Suppressor macrophage treated with lipopolysaccharide for 4 hours (primary cell): ENCODE measurements around the gene DMXL2.
"Not testable (repeated sequence)": the region's sequence is repeated elsewhere in the genome, so short reads cannot be mapped to it uniquely, and the experiment has no call there.

Experiments used
- DNase-seq: peaks from one replicate; pipeline ENCODE4 v3.0.0-alpha.2; 2020

Gene DMXL2

DNA sequence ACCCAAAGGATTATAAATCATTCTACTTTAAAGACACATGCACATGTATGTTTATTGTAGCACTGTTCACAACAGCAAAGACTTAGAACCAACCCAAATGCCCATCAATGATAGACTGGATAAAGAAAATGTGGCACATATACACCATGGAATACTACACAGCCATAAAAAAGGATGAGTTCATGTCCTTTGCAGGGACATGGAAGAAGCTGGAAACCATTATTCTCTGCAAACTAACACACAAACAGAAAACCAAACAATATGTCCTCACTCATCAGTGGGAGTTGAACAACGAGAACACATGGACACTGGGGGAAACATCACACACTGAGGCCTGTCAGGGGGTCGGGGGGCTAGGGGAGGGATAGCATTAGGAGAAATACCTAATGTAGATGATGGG lies 49.2 kb downstream of the DMXL2 start:
- not testable (repeated sequence) for DNase-seq

DNA sequence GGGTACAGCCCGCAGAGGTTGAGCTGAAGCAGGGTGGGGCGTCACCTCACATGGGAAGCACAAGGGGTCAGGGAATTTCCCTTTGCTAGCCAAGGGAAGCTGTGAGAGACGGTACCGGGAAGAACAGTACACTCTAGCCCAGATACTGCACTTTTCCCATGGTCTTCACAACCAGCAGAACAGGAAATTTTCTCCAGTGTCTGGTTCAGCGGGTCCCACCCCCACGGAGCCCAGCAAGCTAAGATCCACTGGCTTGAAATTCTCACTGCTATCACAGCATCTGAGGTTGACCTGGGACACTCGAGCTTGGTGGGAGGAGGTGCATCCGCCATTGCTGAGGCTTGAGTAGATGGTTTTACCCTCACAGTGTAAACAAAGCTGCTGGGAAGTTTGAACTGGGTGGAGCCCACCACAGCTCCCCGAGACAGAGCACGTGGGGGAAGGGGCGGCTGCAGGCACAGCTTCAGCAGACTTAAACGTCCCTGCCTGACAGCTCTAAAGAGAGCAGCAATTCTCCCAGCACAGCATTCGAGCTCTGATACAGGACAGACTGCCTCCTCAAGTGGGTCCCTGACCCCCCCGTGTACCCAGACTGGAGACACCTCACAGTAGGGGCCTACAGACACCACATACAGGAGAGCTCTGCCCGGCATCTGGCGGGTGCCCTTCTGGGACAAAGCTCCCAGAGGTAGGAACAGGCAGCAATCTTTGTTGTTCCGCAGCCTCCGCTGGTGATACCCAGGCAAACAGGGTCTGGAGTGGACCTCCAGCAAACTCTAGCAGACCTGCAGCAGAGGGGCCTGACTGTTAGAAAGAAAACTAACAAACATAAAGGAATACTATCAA lies 53.4 kb downstream of the DMXL2 start:
- peak; percentile 48 for DNase-seq

DNA sequence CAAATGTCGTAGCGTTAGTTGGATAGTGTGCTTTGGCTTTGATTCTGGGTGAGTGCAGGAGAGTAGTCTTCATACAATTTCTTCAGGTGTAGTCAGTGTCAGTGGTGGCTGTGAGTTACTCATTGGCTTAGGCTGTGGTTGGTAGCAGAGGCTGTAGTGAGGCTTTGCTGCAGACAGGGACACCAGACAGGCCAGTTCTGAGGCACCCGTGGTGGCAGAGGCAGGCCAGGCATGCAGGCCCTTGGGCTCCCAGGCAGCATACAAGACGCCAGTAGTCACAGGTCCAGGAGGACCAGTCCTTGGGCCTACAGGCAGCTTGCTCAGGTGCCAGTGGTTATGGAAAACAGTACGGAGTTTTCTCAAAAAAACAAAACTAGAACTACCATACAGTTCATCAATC lies 61.3 kb downstream of the DMXL2 start:
- DNase-seq = no peak

- DNase-seq = no peak
Measured at GRCh38 chr15:51558876-51559275, 63.7 kb downstream of the DMXL2 start.

DNA sequence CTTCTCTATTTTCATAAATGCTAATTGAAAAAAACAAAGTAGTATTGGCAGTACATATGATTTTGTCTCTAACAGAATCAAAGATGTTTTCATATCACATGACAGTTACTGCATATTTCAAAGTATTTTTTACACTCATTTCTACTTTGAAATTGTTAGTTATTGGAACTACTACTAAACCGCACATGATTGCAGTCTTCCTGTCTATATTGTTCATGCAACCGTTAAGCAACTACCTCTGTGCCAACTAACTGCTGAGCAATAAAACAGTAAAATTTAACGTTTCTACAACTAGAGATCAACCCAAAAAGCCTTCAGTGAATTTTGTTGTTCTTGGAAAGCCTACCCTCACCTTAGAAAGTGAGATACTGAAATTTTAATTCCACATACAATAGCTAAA lies 64.2 kb downstream of the DMXL2 start:
- DNase-seq = peak; percentile 70

DNA sequence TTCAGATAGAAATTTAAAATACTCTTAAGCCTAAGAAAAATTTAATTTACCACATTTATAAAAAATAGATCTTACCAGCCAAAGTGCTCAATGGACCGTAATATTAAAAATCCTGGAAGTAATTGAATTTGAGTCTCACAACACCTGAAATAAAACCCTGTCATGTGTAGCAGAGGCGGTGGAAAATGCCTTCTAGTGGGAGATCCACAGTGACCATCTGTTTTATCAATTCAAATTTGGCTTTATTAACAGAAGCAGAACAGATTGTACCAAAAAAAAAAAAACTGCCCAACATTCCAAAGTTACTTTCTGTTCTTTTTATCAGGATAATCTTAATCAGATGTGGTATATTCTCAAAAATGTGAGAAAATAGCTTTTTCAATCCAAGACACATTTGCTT lies 71.7 kb downstream of the DMXL2 start:
- DNase-seq = no peak

GRCh38 chr15:51547656-51548055 lies 74.9 kb downstream of the DMXL2 start:
- DNase-seq = no peak

- DNase-seq = peak; percentile 47
Measured at GRCh38 chr15:51536965-51537574, 85.5 kb downstream of the DMXL2 start.

- DNase-seq = no peak
Measured at GRCh38 chr15:51533672-51534398, 88.7 kb downstream of the DMXL2 start.

GRCh38 chr15:51526955-51527354 lies 95.6 kb downstream of the DMXL2 start:
- no peak for DNase-seq

DNA sequence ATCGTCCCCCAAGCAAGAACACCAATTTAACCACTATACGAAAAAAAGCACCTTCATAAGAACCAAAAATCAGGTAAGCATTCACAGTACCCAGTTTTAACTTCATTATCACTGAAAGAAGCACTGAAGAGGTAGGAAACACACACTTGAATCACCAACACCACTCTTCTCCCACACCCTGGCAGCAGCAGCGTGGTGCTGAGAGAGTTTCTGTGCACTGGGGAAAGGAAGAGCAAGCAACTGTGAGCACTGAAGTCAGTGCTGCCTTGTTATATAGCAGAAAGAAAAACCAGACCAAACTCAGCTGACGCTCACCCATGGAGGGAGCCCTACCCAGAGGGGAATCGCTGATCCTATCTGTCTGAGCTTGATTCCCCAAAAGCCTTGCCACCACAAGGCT lies 98.2 kb downstream of the DMXL2 start:
- no peak for DNase-seq

DNA sequence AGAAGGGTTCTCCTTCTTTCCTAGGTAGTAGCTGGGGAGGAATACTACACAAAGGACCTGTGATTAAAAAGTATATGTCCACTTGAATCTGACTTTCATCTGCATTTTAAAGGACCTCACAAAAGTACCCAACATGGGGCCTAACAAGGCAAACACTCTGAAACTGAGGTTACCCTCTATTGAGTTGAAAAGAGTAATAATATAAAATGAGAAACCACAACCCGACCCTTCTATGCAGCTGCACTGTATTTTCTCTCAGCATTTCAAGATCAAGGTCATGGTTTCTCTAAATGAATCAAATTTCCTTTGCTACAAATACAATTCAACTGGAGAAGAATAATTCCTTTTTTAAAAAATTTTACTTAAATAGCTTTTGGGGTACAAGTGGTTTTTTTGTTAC lies 106.3 kb downstream of the DMXL2 start:
- no peak for DNase-seq

DNA sequence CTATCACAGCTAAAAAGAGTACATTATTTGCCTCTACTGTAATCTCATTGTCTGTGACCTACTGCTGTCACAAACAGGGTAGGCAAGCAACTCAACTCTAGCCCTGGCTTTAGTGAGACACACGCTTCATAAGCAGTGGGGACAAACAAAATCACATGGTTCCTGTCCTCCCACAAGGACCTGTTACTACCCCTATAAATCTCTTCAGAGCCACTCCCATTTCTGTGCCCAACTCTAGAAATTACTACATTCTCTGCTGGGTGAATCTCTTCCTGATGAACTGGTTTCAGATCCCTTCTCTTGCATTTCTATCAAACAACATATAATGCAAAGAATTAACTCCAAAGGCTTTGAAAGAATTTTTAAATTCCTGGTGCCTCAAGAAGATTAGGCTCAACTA lies 117.3 kb downstream of the DMXL2 start:
- peak; percentile 21 for DNase-seq

- no peak for DNase-seq
Measured at GRCh38 chr15:51503003-51503402, 119.6 kb downstream of the DMXL2 start.

GRCh38 chr15:51499379-51499976 lies 123.1 kb downstream of the DMXL2 start:
- peak; percentile 19 for DNase-seq

DNA sequence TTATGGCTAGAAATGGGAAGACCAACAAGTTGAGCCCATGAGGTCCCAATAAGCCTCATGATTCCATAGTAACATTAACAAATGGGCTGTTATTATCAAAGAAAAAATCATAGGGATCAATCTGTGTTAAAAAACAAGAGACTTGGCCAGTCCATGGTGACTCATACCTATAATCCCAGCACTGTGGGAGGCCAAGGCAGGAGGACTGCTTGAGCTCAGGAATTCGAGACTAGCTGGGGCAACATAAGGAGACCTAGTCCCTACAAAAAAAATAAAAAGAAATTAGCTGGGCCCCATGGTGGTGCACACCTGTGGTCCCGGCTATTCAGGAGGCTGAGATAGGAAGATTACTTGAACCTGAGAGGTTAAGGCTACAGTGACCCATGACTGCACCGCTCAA lies 124.8 kb downstream of the DMXL2 start:
- no peak for DNase-seq

DNA sequence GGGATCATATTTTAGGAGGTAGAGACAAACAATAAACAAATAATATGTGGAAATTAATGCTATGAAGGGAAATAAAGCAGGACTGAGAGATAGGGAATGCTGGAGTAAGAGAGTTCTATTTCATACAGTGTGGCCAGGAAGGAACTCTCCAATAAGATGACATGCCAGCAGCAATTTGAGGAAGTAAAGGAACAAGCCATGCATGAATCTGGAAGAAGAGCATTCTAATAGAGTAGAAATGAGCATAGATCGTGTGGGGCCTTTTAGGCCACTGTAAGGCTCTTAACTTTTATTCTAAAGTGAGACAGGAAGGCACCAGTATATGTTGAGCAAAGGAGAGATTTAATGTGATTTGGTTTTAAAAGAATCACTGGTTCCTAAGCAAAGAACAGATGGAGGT lies 126.3 kb downstream of the DMXL2 start:
- no peak for DNase-seq

- no peak for DNase-seq
Measured at GRCh38 chr15:51494411-51495314, 127.9 kb downstream of the DMXL2 start.

DNA sequence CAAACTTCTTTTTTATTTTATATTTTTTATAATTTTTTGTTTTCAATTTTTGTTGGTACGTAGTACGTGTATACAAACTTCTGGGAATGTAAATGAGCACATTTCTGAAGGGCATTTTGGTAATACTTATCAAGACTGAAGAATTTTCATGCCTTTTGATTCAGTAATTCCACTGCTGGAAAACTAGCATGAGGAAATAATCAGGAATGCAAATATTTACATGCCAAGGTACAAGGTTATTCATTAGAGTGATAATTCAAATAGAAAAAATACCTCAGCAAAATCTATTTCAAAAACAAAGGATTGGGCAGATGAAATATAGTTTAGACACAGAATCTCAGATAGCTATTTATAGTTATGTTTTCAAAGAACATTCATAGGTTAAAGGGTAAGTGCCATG lies 128.7 kb downstream of the DMXL2 start:
- no peak for DNase-seq

DNA sequence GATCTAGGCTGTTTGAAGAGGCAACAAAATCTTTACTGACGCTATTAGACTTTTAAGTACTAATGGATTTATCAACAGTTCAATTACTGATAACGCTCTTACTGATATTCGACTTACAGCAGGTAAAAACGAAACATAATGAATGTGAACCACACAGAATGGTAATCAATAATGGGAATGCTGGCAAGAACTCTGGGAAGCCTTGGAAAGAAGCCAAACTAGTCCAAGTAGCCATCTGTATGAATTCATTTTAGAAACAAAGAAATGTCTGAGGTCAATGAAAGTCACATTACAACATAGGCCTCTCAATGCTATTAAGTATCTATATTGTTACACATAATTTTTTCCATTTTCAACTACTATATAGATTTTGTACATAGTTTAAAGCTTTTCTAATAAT lies 130.0 kb downstream of the DMXL2 start:
- no peak for DNase-seq

DNA sequence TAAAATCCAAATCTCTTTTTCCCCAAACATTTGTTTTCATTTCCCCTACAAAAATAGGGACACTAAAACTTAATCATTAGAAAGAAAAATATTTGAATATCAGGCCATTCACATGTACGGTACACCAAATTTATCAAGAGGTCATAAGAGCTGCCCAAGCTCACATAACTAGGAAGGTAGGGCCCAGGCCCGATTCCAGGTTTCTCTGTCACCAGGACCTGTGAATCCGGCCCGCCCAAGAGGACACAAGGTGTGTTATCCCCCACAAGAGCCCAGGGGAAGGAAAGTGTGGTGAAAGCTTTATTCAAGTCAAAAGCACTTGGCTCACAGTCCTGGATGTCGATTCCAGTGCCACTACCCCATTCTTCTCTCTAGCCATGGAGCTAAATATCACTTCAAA lies 130.6 kb downstream of the DMXL2 start:
- DNase-seq = no peak

DNA sequence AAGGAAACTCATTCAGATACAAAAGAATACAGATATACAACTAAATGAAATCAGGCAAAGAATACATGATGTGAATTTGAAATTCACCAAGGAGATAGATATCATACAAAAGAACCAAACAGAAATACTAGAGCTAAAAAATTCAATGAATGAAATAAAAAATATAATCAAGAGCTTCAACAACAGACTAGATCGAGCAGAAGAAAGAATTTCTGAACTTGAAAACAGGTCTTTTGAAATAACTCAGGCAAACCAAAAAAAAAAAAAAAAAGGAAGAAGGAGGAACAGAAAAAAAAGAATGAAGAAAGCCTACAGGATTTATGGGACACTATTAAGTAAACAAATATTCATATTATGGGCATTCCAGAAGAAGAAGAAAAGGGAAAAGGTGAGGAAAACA lies 137.8 kb downstream of the DMXL2 start:
- no peak for DNase-seq

DNA sequence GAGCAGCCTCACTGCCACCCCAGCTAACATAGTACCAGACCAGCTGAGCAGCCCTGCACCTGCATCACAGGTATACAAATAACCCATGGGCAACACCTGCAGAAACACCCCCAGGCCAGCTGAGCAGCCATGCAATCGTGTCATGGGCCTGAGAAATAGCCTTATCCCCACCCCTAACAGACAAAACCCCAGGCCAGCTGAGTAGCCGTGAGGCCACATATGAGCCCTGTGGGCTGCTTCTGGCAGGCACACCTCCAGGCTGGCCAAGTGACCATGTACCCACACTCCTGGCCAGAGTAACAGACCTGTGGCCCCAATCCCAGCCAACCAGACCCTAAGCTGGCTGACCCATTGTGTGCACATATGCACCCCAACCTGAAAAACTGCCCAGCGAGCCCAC lies 138.6 kb downstream of the DMXL2 start:
- DNase-seq = no peak
